Measurements from ENCODE around the gene LPP.

GRCh38 chr3:188205992-188206416 is 52.0 kb downstream of the LPP start:
- TF ChIP-seq CTCF (IDR thresholded peaks at IDR 0.05) (no peak), USF2 (IDR thresholded peaks at IDR 0.05) (no peak)
